Measurements from ENCODE around the gene TLE1. TPM values are rescaled to one million over a fixed set of nuclear protein-coding genes. Genes with fewer than 3 reads are reported as not detected.

TLE1 gene
- total RNA-seq, 1 experiment from 2014 or later: 49.0 TPM

GRCh38 chr9:81610740-81611107, 78.6 kb downstream of the TLE1 start:
- Histone ChIP-seq H3K36me3 (ENCODE audit: low read depth, low read length) (peaks cover 15% of the 10 kb centered on the region; the same call in 1 of the 2 replicates), H3K9me3 (ENCODE audit: low read length) (no peaks in the 10 kb centered on the region), H3K27me3 (ENCODE audit: low read length) (no peaks in the 10 kb centered on the region), H3F3A (ENCODE audit: low read length, unreplicated experiment) (no peaks in the 10 kb centered on the region), H3K4me1 (ENCODE audit: insufficient read depth, low read length) (no peaks in the 10 kb centered on the region), H3K79me2 (ENCODE audit: low read length) (no peaks in the 10 kb centered on the region), H3K9me2 (replicated peaks; ENCODE audit: low read length) (no peaks in the 10 kb centered on the region), H3K4me2 (ENCODE audit: low read length) (no peak overlapping the region), H2AFZ (ENCODE audit: low read length) (no peak overlapping the region), H3K9ac (ENCODE audit: low read length) (no peak overlapping the region), H4K20me1 (ENCODE audit: low read length) (no peaks in the 10 kb centered on the region), H3K4me3 (ENCODE audit: low read length) (no peak overlapping the region), H3K27ac (ENCODE audit: low read length) (no peak overlapping the region)
- intact Hi-C loops (cut with micrococcal nuclease): no loop called here
- DNase-seq (no peak), ATAC-seq (no peak)
- CTCF ChIA-PET: no interaction called here
- TF ChIP-seq, protein P1, sequence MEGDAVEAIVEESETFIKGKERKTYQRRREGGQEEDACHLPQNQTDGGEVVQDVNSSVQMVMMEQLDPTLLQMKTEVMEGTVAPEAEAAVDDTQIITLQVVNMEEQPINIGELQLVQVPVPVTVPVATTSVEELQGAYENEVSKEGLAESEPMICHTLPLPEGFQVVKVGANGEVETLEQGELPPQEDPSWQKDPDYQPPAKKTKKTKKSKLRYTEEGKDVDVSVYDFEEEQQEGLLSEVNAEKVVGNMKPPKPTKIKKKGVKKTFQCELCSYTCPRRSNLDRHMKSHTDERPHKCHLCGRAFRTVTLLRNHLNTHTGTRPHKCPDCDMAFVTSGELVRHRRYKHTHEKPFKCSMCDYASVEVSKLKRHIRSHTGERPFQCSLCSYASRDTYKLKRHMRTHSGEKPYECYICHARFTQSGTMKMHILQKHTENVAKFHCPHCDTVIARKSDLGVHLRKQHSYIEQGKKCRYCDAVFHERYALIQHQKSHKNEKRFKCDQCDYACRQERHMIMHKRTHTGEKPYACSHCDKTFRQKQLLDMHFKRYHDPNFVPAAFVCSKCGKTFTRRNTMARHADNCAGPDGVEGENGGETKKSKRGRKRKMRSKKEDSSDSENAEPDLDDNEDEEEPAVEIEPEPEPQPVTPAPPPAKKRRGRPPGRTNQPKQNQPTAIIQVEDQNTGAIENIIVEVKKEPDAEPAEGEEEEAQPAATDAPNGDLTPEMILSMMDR (conservative IDR thresholded peaks at IDR 0.05; ENCODE audit: low read depth, low read length): no peak
- no peak for TF ChIP-seq EZH2phosphoT487 (IDR thresholded peaks at IDR 0.05; ENCODE audit: borderline replicate concordance, low read length)
- TF ChIP-seq EZH2 (IDR thresholded peaks at IDR 0.05; ENCODE audit: low read length, unreplicated experiment): no peak
- POLR2A ChIA-PET (ENCODE audit: unreplicated experiment): no interaction called here
- BruUV-seq (replicated peaks): no TSS peak

DNA sequence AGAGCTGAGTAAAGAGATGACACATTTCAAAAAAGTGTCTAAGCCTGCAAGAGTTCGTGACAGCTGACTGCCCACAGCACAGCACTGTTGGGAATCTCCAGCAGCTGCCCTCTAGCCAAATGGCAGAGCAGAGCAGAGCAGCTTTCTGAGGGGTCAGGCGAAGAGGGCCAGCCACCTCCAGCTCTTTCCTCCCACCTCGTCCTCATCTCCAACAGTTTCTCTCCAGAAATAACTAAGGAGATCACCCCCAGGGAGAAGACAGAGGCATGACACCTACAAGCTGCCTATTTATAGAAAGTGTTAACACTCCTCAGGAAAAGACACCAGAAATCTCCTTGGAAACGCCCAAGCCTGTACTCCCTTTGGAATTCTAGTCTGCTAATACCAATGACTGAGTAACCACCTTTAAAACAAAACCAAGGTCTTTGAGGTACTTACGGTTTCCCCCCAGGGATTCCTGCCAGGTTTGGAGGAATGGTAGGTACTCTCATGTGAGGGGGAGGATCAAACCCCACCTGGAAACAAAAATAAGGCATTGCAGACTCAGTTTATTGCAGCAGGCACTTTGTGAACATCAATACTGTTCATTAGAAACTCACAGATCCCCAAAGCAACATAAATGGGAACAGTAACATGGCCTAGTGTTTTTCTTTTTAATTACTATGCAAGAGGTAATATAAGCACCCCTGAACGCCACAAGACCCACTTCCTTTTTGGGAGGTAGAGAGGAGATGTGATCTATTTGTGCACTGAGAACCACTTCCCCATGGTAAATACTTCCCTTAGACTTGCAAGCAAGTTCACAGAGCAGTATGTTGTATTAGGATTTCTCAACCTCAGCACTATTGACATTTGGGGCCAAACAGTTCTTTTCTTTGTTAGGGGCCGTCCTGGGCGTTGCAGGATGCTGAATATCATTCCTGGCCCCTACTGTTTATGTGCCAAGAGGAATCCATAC, 79.3 kb downstream of the TLE1 start:
- Histone ChIP-seq H3K36me3 (ENCODE audit: low read depth, low read length) (peaks cover 15% of the 10 kb centered on the region; the same call in 1 of the 2 replicates), H3K4me1 (ENCODE audit: insufficient read depth, low read length) (peaks cover 3% of the 10 kb centered on the region), H3K9me2 (replicated peaks; ENCODE audit: low read length) (no peaks in the 10 kb centered on the region), H2AFZ (ENCODE audit: low read length) (no peak overlapping the region), H3K79me2 (ENCODE audit: low read length) (no peaks in the 10 kb centered on the region), H3K4me2 (ENCODE audit: low read length) (no peak overlapping the region), H3F3A (ENCODE audit: low read length, unreplicated experiment) (no peaks in the 10 kb centered on the region), H3K9ac (ENCODE audit: low read length) (no peak overlapping the region), H3K9me3 (ENCODE audit: low read length) (no peaks in the 10 kb centered on the region), H4K20me1 (ENCODE audit: low read length) (no peaks in the 10 kb centered on the region), H3K27me3 (ENCODE audit: low read length) (no peaks in the 10 kb centered on the region), H3K4me3 (ENCODE audit: low read length) (no peak overlapping the region), H3K27ac (ENCODE audit: low read length) (no peak overlapping the region)
- DNase-seq: no peak
- ChIA-PET CTCF (no interaction called here), POLR2A (ENCODE audit: unreplicated experiment) (no interaction called here)
- no peak for TF ChIP-seq EZH2 (IDR thresholded peaks at IDR 0.05; ENCODE audit: low read length, unreplicated experiment)
- TF ChIP-seq, protein P1 (conservative IDR thresholded peaks at IDR 0.05; ENCODE audit: low read depth, low read length): no peak
- TF ChIP-seq EZH2phosphoT487 (IDR thresholded peaks at IDR 0.05; ENCODE audit: borderline replicate concordance, low read length): no peak
- BruUV-seq (replicated peaks): no TSS peak
- intact Hi-C loops (cut with micrococcal nuclease): no loop called here
- ATAC-seq: no peak

DNA sequence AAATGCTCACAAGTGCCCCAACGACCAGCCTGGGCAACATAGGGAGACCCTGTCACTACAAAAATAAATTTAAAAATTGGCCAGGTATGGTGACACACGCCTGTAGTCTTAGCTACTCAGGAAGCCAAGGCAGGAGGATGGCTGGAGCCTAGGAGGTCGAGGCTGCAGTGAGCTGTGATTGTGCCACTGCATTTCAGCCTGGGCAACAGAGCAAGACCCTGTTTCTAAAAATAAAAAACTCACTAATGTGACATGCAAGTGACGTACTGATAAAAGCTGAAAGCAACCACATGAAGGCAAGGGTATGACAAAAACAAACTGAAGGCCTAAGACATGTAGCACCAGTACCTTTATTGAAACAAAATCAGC, 81.1 kb downstream of the TLE1 start:
- Histone ChIP-seq H3K36me3 (ENCODE audit: low read depth, low read length) (peaks cover 18% of the 10 kb centered on the region), H3K27me3 (ENCODE audit: low read length) (no peaks in the 10 kb centered on the region), H3K9ac (ENCODE audit: low read length) (no peak overlapping the region), H3K27ac (ENCODE audit: low read length) (no peak overlapping the region), H3K79me2 (ENCODE audit: low read length) (no peaks in the 10 kb centered on the region), H2AFZ (ENCODE audit: low read length) (no peak overlapping the region), H3F3A (ENCODE audit: low read length, unreplicated experiment) (no peaks in the 10 kb centered on the region), H3K4me3 (ENCODE audit: low read length) (no peak overlapping the region), H3K9me3 (ENCODE audit: low read length) (no peaks in the 10 kb centered on the region), H4K20me1 (ENCODE audit: low read length) (no peaks in the 10 kb centered on the region), H3K4me2 (ENCODE audit: low read length) (no peak overlapping the region), H3K9me2 (replicated peaks; ENCODE audit: low read length) (no peaks in the 10 kb centered on the region), H3K4me1 (ENCODE audit: insufficient read depth, low read length) (peaks cover 8% of the 10 kb centered on the region)
- CTCF ChIA-PET: no interaction called here
- POLR2A ChIA-PET (ENCODE audit: unreplicated experiment): no interaction called here
- intact Hi-C loops (cut with micrococcal nuclease): no loop called here
- DNase-seq (no peak), ATAC-seq (no peak)
- no peak for TF ChIP-seq EZH2phosphoT487 (IDR thresholded peaks at IDR 0.05; ENCODE audit: borderline replicate concordance, low read length)
- TF ChIP-seq, protein P1 (conservative IDR thresholded peaks at IDR 0.05; ENCODE audit: low read depth, low read length): no peak
- TF ChIP-seq EZH2 (IDR thresholded peaks at IDR 0.05; ENCODE audit: low read length, unreplicated experiment): no peak
- BruUV-seq (replicated peaks): no TSS peak

All from PC-3 (cell line).